NCI-H748 treated with DMSO at 0.1 percent for 48 hours (cell line): Measurements from ENCODE around the gene GCH1.
"Not testable (repeated sequence)": the region's sequence is repeated elsewhere in the genome, so short reads cannot be mapped to it uniquely, and the experiment has no call there.

Source experiments
- DNase-seq: peaks from one replicate; lab custom pipeline; 2025; lab: John Stamatoyannopoulos, UW

The GCH1 gene

GRCh38 chr14:54902521-54903420 lies at the start of gene GCH1:
Gene GCH1, minus strand, starts transcription at chr14:54902826. Its CDS starts 163 bp downstream, at chr14:54902663.
- peak; percentile 72 for DNase-seq

- DNase-seq: no peak
Measured at GRCh38 chr14:54947230-54947629, 44.6 kb upstream of the GCH1 start.

GRCh38 chr14:54946500-54946899 lies 43.9 kb upstream of the GCH1 start:
- DNase-seq: no peak

GRCh38 chr14:54944737-54945391 lies 42.2 kb upstream of the GCH1 start:
- DNase-seq: no peak

GRCh38 chr14:54942913-54943312 lies 40.3 kb upstream of the GCH1 start:
- DNase-seq: no peak

GRCh38 chr14:54936816-54937215 lies 34.2 kb upstream of the GCH1 start:
- no peak for DNase-seq

GRCh38 chr14:54935958-54936357 lies 33.3 kb upstream of the GCH1 start:
- no peak for DNase-seq

- DNase-seq: no peak
Measured at GRCh38 chr14:54935100-54935499, 32.5 kb upstream of the GCH1 start.

GRCh38 chr14:54933006-54933405 lies 30.4 kb upstream of the GCH1 start:
- no peak for DNase-seq

GRCh38 chr14:54931598-54932340 lies 29.1 kb upstream of the GCH1 start:
- DNase-seq: no peak

- DNase-seq: no peak
Measured at GRCh38 chr14:54931101-54931500, 28.5 kb upstream of the GCH1 start.

- no peak for DNase-seq
Measured at GRCh38 chr14:54929556-54929955, 26.9 kb upstream of the GCH1 start.

GRCh38 chr14:54928216-54928615 lies 25.6 kb upstream of the GCH1 start:
- DNase-seq: no peak

- no peak for DNase-seq
Measured at GRCh38 chr14:54927551-54927950, 24.9 kb upstream of the GCH1 start.

- not testable (repeated sequence) for DNase-seq
Measured at GRCh38 chr14:54926570-54926969, 23.9 kb upstream of the GCH1 start.

GRCh38 chr14:54922598-54922997 lies 20.0 kb upstream of the GCH1 start:
- DNase-seq: no peak

GRCh38 chr14:54920052-54920451 lies 17.4 kb upstream of the GCH1 start:
- peak; percentile 85 for DNase-seq

GRCh38 chr14:54919330-54919729 lies 16.7 kb upstream of the GCH1 start:
- DNase-seq: no peak

GRCh38 chr14:54918427-54918826 lies 15.8 kb upstream of the GCH1 start:
- DNase-seq: no peak

- DNase-seq: no peak
Measured at GRCh38 chr14:54916101-54916500, 13.5 kb upstream of the GCH1 start.

- DNase-seq: no peak
Measured at GRCh38 chr14:54909817-54910558, 7.4 kb upstream of the GCH1 start.

GRCh38 chr14:54908973-54909372 lies 6.3 kb upstream of the GCH1 start:
- not testable (repeated sequence) for DNase-seq
